Transverse colon (tissue), 4 donors: Measurements from ENCODE around the gene MGAT5B.

Experiments used
- POLR2A ChIP-seq: fragments of 450-650 bp; IDR thresholded peaks from one replicate; pipeline ENCODE4 v1.6.1; 2016; ENCODE audit warnings: antibody characterized with exemption, mild to moderate bottlenecking, moderate library complexity
- POLR2AphosphoS5 ChIP-seq, 3 donors: sonication (generic); formaldehyde crosslinking; IDR thresholded peaks; one replicate each; pipeline ENCODE4 v1.6.1; 2016; ENCODE audit warnings: antibody characterized with exemption in 3 of 3
- TF ChIP-seq, protein P1 (sequence below), 5 experiments: fragments of 200-600 bp in 3 of 5; fragments of 450-650 bp in 2 of 5; sonication (generic) in 3 of 5; IDR thresholded peaks; 1 replicate in 2 of 5; 2 replicates in 3 of 5; pipeline ENCODE4 v1.5.1; 2016 to 2017; ENCODE audit warnings: antibody characterized with exemption in 5 of 5, inconsistent platforms in 3 of 5, mild to moderate bottlenecking in 2 of 5, moderate library complexity in 1 of 5

DNA sequence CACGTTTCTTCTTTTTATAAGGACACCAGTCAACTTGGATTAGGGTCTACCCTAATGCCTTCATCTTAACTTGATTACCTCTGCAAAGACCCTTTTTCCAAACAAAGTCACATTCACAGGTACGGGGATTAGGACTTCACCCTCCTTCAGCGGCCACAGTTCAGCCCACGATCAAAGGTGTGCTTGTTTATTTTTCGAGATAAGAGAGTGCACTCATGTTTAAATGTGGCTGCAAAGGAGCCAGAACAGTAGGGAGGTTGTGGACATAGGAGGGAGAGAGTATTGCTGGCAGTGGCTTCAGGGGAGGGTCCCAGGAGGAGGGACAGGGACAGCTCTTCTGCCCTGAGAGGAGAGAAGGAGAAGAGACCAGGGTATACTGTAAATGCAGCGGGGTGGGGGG lies 46.7 kb downstream of the MGAT5B start:
- no peak for TF ChIP-seq POLR2AphosphoS5 (IDR thresholded peaks at IDR 0.05)
- TF ChIP-seq, protein P1, sequence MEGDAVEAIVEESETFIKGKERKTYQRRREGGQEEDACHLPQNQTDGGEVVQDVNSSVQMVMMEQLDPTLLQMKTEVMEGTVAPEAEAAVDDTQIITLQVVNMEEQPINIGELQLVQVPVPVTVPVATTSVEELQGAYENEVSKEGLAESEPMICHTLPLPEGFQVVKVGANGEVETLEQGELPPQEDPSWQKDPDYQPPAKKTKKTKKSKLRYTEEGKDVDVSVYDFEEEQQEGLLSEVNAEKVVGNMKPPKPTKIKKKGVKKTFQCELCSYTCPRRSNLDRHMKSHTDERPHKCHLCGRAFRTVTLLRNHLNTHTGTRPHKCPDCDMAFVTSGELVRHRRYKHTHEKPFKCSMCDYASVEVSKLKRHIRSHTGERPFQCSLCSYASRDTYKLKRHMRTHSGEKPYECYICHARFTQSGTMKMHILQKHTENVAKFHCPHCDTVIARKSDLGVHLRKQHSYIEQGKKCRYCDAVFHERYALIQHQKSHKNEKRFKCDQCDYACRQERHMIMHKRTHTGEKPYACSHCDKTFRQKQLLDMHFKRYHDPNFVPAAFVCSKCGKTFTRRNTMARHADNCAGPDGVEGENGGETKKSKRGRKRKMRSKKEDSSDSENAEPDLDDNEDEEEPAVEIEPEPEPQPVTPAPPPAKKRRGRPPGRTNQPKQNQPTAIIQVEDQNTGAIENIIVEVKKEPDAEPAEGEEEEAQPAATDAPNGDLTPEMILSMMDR (IDR thresholded peaks at IDR 0.05): no peak
- TF ChIP-seq POLR2A: no peak
